K562 (cell line): Measurements from ENCODE around the gene WASHC2A. TPM values are rescaled to one million over a fixed set of nuclear protein-coding genes. Genes with fewer than 3 reads are reported as not detected.

Experiments used
- ATAC-seq: fragments of 200-7000 bp; cut with Tn5 transposase; 3 replicates; pipeline ENCODE4 v1.9.1; 2020; ENCODE audit warnings: moderate library complexity
- BruUV-seq: library from RNA; stranded (reverse); fragments of 400-500 nt; replicated peaks from 2 replicates; lab custom pipeline; 2021; lab: Mats Ljungman, UMichigan
- CTCF ChIA-PET: fragments of 300-600 bp; formaldehyde crosslinking; extraction: SDS; loops from one replicate; lab custom pipeline; 2021; ENCODE audit warnings: low intra/inter-chr PET ratio; lab: Yijun Ruan, JAX
- POLR2A ChIA-PET: fragments of 300-600, 350-650 bp; sonication (Branson Sonifier 250); formaldehyde crosslinking; extraction: SDS; loops from one replicate; lab custom pipeline; 2021; ENCODE audit warnings: antibody characterized with exemption, inconsistent platforms; lab: Yijun Ruan, JAX
- DNase-seq, 4 experiments: peaks; one replicate each; pipeline versions ENCODE4 v3.0.0 to v3.0.0-alpha.2; 2011 to 2018; ENCODE audit warnings: low spot score in 3 of 4, mixed read lengths in 3 of 4; ENCODE audit errors: extremely low read depth in 1 of 4
- FAIRE-seq: peaks from 2 replicates; lab custom pipeline; 2011; peaks lifted over from hg19 to GRCh38; lab: Jason Lieb, UNC
- H2AFZ ChIP-seq: 2 replicates; pipeline ENCODE4 v1.6.0; 2011; ENCODE audit warnings: low read depth, low read length, control low read depth, inconsistent platforms
- H3K27ac ChIP-seq: fragments of 200-600 bp; 3 replicates; pipeline ENCODE4 v1.8.0; 2011; ENCODE audit warnings: low read depth, mild to moderate bottlenecking, control low read depth, inconsistent platforms, low read length, moderate library complexity, mixed read lengths; ENCODE audit errors: extremely low read depth
- H3K27me3 ChIP-seq, 2 experiments: fragments of 300-600 bp in 1 of 2; 2 replicates in 1 of 2; 3 replicates in 1 of 2; pipeline versions ENCODE4 v1.6.0 to v1.8.0; 2011; ENCODE audit warnings: inconsistent platforms in 2 of 2, low read length in 2 of 2, mild to moderate bottlenecking in 1 of 2, mixed read lengths in 1 of 2, moderate library complexity in 1 of 2; ENCODE audit not compliant: control insufficient read depth in 2 of 2, insufficient read depth in 2 of 2
- H3K36me3 ChIP-seq: fragments of 300-600 bp; 3 replicates; pipeline ENCODE4 v1.8.0; 2011; ENCODE audit warnings: mild to moderate bottlenecking, low read length, inconsistent platforms; ENCODE audit not compliant: control insufficient read depth, insufficient read depth
- H3K4me1 ChIP-seq, 2 experiments: fragments of 200-600 bp in 1 of 2; replicated peaks in 1 of 2; 2 replicates in 1 of 2; 3 replicates in 1 of 2; pipeline versions ENCODE4 v1.5.1 to v1.8.0; 2011; ENCODE audit warnings: inconsistent platforms in 2 of 2, low read length in 2 of 2, mild to moderate bottlenecking in 1 of 2, mixed read lengths in 1 of 2, moderate library complexity in 1 of 2; ENCODE audit not compliant: control insufficient read depth in 2 of 2, insufficient read depth in 2 of 2
- H3K4me2 ChIP-seq: 2 replicates; pipeline ENCODE4 v1.6.1; 2011; ENCODE audit warnings: low read length, control low read depth, inconsistent platforms, mixed read lengths; ENCODE audit not compliant: insufficient read depth
- H3K4me3 ChIP-seq: fragments of 200-600 bp; sonication (generic), shearing (Covaris generic); 2 replicates; pipeline ENCODE4 v1.5.1; 2016; ENCODE audit warnings: control low read depth, inconsistent platforms
- H3K79me2 ChIP-seq: fragments of 200-600 bp; 3 replicates; pipeline ENCODE4 v1.8.0; 2011; ENCODE audit warnings: low read length, inconsistent platforms; ENCODE audit not compliant: control insufficient read depth, insufficient read depth
- H3K9ac ChIP-seq, 2 experiments: 2 replicates each; pipeline versions ENCODE4 v1.6.0 to v1.6.1; 2011; ENCODE audit warnings: low read depth in 2 of 2, low read length in 2 of 2, control low read depth in 1 of 2, inconsistent platforms in 1 of 2, mild to moderate bottlenecking in 1 of 2, mixed read lengths in 1 of 2; ENCODE audit not compliant: insufficient read depth in 1 of 2
- H3K9me1 ChIP-seq: one replicate; pipeline ENCODE4 v1.6.0; 2011; ENCODE audit warnings: inconsistent platforms, mild to moderate bottlenecking, low read length, moderate library complexity; ENCODE audit not compliant: control insufficient read depth, insufficient read depth
- H3K9me3 ChIP-seq: replicated peaks from 2 replicates; pipeline ENCODE4 v1.5.1; 2011; ENCODE audit warnings: low read depth, low read length, inconsistent platforms; ENCODE audit not compliant: control insufficient read depth, insufficient read depth
- H4K20me1 ChIP-seq: replicated peaks from 2 replicates; pipeline ENCODE4 v1.6.1; 2011; ENCODE audit warnings: low read length, inconsistent platforms, mixed read lengths; ENCODE audit not compliant: control insufficient read depth, insufficient read depth
- BDP1 ChIP-seq: IDR thresholded peaks from 3 replicates; pipeline ENCODE4 v1.6.1; 2011; ENCODE audit not compliant: insufficient read length, insufficient read depth
- NFE2L1 ChIP-seq: fragments of 450-650 bp; IDR thresholded peaks from 2 replicates; pipeline ENCODE4 v1.6.1; 2016; ENCODE audit warnings: missing genetic modification characterization, low read depth, mild to moderate bottlenecking, missing compliant biosample characterization, moderate library complexity, borderline replicate concordance
- PML ChIP-seq: IDR thresholded peaks from 2 replicates; pipeline ENCODE4 v1.6.1; 2012; ENCODE audit warnings: low read length, inconsistent platforms
- STAT5A ChIP-seq: IDR thresholded peaks from 2 replicates; pipeline ENCODE4 v1.6.1; 2012; ENCODE audit warnings: low read length, inconsistent platforms, borderline replicate concordance
- TOE1 ChIP-seq, 2 experiments: fragments of 450-650 bp in 1 of 2; sonication (generic) in 1 of 2; formaldehyde crosslinking in 1 of 2; IDR thresholded peaks; 2 replicates each; pipeline versions ENCODE4 v1.7.1 to v1.8.0; 2016 to 2022; ENCODE audit warnings: borderline replicate concordance in 2 of 2, mild to moderate bottlenecking in 2 of 2, antibody characterized with exemption in 1 of 2, inconsistent platforms in 1 of 2, low read depth in 1 of 2, missing genetic modification reagents in 1 of 2, moderate library complexity in 1 of 2
- WGBS: fragments of 100-300 bp; shearing (Covaris generic); methylation state at CpG from one replicate; pipeline ENCODE4 v1.1.6; 2016; ENCODE audit warnings: low coverage, mixed read lengths; ENCODE audit not compliant: insufficient coverage; ENCODE audit errors: missing lambda C conversion rate; 5-methylcytosine and 5-hydroxymethylcytosine counted together
- in situ Hi-C: fragments of 300-500 bp; cut with MboI; formaldehyde crosslinking; loops from 4 replicates; pipeline ENCODE4 v1.15.0; 2018; ENCODE audit warnings: inconsistent platforms, mixed read lengths
- intact Hi-C: fragments of 100-400 bp; cut with micrococcal nuclease; formaldehyde crosslinking; loops from 2 replicates; pipeline ENCODE4 v1.14.2; 2022
- polyA plus RNA-seq, 8 experiments: library from polyadenylated mRNA; depleted of rRNA in 4 of 8; stranded (reverse) in 5 of 8; unstranded in 3 of 8; fragments of >200 nt; fragmentation: Nextera tagmentation in 2 of 8; fragmentation: Illumina TruSeq in 1 of 8; extraction: Ambion mirVana in 2 of 8; extraction: Trizol in 1 of 8; gene quantifications; 2 replicates each; pipeline versions ENCODE4 v1.2.1 to v1.2.3, GENCODE V29; 2011 to 2014; ENCODE audit warnings: inconsistent platforms in 1 of 8, missing spikeins in 1 of 8
- total RNA-seq, 7 experiments: library from RNA; depleted of rRNA in 6 of 7; stranded (reverse); fragments of >200 nt in 6 of 7; fragmentation: Illumina TruSeq in 2 of 7; extraction: Trizol in 2 of 7; gene quantifications; 2 replicates each; pipeline versions ENCODE4 v1.2.1 to v1.2.3, GENCODE V29; 2011 to 2021; ENCODE audit warnings: low replicate concordance in 1 of 7
- TF ChIP-seq, protein P1 (sequence below): sonication (generic); formaldehyde crosslinking; IDR thresholded peaks from 2 replicates; pipeline ENCODE4 v1.8.0; 2022; ENCODE audit warnings: mild to moderate bottlenecking, low read depth, missing genetic modification reagents
- TF ChIP-seq, protein P2 (sequence below), 3 experiments: fragments of 200-800 bp in 1 of 3; fragments of 250-450 bp in 1 of 3; fragments of 450-650 bp in 1 of 3; sonication (Bioruptor Pico) in 1 of 3; sonication (Bioruptor generic) in 1 of 3; formaldehyde crosslinking in 1 of 3; IDR thresholded peaks; 2 replicates each; pipeline versions ENCODE4 v1.6.1 to v1.8.0; 2016 to 2022; ENCODE audit warnings: mild to moderate bottlenecking in 2 of 3, missing genetic modification characterization in 2 of 3, missing compliant biosample characterization in 1 of 3, moderate library complexity in 1 of 3
- TF ChIP-seq, protein P3 (sequence below): fragments of 450-650 bp; IDR thresholded peaks from one replicate; pipeline ENCODE4 v1.6.1; 2018; ENCODE audit warnings: mild to moderate bottlenecking, moderate library complexity; ENCODE audit not compliant: partially characterized antibody

The WASHC2A gene
- total and polyA plus RNA-seq, 9 of the 15 experiments (the other 6 are each of a cell fraction or from before 2014, with no cell fraction given) = 4.7 to 42.2 (median 28.7) TPM

- FAIRE-seq (no peak), DNase-seq (no peak), ATAC-seq (peak; percentile 28)
- intact Hi-C loops (no loop called here), in situ Hi-C loops (no loop called here)
- ChIA-PET CTCF (no interaction called here), POLR2A (no interaction called here)
- peaks cover 0 to 7% of the 10 kb centered on the region in 2 experiments; a peak in 2 of 5 replicates for H3K4me1 ChIP-seq
- no peaks in the 10 kb centered on the region for H3K79me2 ChIP-seq
- peak overlapping the region in 1 of 2 experiments; percentile 73; a peak in 1 of 4 replicates for H3K9ac ChIP-seq
- no peaks in the 10 kb centered on the region for H3K9me1 ChIP-seq
- no peaks in the 10 kb centered on the region for H3K36me3 ChIP-seq
- H4K20me1 ChIP-seq = no peaks in the 10 kb centered on the region
- H3K27me3 ChIP-seq = peaks cover 20 to 28% of the 10 kb centered on the region in 2 experiments; a peak in 4 of 5 replicates
- no peak for TF ChIP-seq BDP1
- TF ChIP-seq, protein P1, sequence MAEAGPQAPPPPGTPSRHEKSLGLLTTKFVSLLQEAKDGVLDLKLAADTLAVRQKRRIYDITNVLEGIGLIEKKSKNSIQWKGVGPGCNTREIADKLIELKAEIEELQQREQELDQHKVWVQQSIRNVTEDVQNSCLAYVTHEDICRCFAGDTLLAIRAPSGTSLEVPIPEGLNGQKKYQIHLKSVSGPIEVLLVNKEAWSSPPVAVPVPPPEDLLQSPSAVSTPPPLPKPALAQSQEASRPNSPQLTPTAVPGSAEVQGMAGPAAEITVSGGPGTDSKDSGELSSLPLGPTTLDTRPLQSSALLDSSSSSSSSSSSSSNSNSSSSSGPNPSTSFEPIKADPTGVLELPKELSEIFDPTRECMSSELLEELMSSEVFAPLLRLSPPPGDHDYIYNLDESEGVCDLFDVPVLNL (CRISPR knock-in tag) = no peak
- no peak for TF ChIP-seq TOE1 (IDR thresholded peaks at IDR 0.05; ENCODE audit: borderline replicate concordance)
- TF ChIP-seq TOE1 (CRISPR knock-in tag; IDR thresholded peaks at IDR 0.05; ENCODE audit: borderline replicate concordance, low read depth) = no peak
- no peak for TF ChIP-seq NFE2L1 (tag)
- TF ChIP-seq, protein P2, sequence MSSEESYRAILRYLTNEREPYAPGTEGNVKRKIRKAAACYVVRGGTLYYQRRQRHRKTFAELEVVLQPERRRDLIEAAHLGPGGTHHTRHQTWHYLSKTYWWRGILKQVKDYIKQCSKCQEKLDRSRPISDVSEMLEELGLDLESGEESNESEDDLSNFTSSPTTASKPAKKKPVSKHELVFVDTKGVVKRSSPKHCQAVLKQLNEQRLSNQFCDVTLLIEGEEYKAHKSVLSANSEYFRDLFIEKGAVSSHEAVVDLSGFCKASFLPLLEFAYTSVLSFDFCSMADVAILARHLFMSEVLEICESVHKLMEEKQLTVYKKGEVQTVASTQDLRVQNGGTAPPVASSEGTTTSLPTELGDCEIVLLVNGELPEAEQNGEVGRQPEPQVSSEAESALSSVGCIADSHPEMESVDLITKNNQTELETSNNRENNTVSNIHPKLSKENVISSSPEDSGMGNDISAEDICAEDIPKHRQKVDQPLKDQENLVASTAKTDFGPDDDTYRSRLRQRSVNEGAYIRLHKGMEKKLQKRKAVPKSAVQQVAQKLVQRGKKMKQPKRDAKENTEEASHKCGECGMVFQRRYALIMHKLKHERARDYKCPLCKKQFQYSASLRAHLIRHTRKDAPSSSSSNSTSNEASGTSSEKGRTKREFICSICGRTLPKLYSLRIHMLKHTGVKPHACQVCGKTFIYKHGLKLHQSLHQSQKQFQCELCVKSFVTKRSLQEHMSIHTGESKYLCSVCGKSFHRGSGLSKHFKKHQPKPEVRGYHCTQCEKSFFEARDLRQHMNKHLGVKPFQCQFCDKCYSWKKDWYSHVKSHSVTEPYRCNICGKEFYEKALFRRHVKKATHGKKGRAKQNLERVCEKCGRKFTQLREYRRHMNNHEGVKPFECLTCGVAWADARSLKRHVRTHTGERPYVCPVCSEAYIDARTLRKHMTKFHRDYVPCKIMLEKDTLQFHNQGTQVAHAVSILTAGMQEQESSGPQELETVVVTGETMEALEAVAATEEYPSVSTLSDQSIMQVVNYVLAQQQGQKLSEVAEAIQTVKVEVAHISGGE (CRISPR knock-in tag; IDR thresholded peaks at IDR 0.05) = no peak
- TF ChIP-seq, protein P3, sequence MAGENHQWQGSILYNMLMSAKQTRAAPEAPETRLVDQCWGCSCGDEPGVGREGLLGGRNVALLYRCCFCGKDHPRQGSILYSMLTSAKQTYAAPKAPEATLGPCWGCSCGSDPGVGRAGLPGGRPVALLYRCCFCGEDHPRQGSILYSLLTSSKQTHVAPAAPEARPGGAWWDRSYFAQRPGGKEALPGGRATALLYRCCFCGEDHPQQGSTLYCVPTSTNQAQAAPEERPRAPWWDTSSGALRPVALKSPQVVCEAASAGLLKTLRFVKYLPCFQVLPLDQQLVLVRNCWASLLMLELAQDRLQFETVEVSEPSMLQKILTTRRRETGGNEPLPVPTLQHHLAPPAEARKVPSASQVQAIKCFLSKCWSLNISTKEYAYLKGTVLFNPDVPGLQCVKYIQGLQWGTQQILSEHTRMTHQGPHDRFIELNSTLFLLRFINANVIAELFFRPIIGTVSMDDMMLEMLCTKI = no peak
- TF ChIP-seq STAT5A = no peak
- no peak for TF ChIP-seq PML
- H3K4me2 ChIP-seq = no peak overlapping the region
- 21% methylated on average over 3 of the region's 3 CpGs for WGBS
- no peak overlapping the region for H3K4me3 ChIP-seq
- no peak overlapping the region for H3K27ac ChIP-seq
- no peak overlapping the region for H2AFZ ChIP-seq
- no peaks in the 10 kb centered on the region for H3K9me3 ChIP-seq
- BruUV-seq = no TSS peak
Observed at GRCh38 chr10:50021646-50022045, 46.1 kb upstream of the WASHC2A start.
